ENCODE data around the gene ALK. TPM values are rescaled to one million over a fixed set of nuclear protein-coding genes. Genes with fewer than 3 reads are reported as not detected.
A peak's percentile ranks its signal among the peaks of the same experiment; 100 is the strongest.

ALK gene
- total and polyA plus RNA-seq, 2 donors (not counting 1 experiment from before 2014, with no cell fraction given) = not detected

- H4K20me1 ChIP-seq (ENCODE audit: control insufficient read depth, insufficient read depth, low read length, poor library complexity, severe bottlenecking) = no peaks in the 10 kb centered on the region
- intact Hi-C loops (cut with micrococcal nuclease) = no loop called here
- Mint-ChIP-seq H3K27ac (no peak overlapping the region), H3K4me1 (peaks cover 7% of the 10 kb centered on the region), H3K9me3 (ENCODE audit: insufficient read depth) (peaks cover 2% of the 10 kb centered on the region), H3K4me3 (no peak overlapping the region), H3K27me3 (no peaks in the 10 kb centered on the region)
- no peaks in the 10 kb centered on the region for H3K36me3 ChIP-seq (replicated peaks in 1 of 2; ENCODE audit: control extremely low read depth in 1 of 2, control insufficient read depth in 1 of 2, extremely low read depth in 1 of 2, insufficient read depth in 2 of 2, low read length in 1 of 2)
- DNase-seq (no peak), ATAC-seq (ENCODE audit: low read depth) (peak; percentile 45)
- no peaks in the 10 kb centered on the region for H3K79me2 ChIP-seq (ENCODE audit: control insufficient read depth, insufficient read depth, low read length)
- TF ChIP-seq EZH2 (IDR thresholded peaks at IDR 0.05; ENCODE audit: borderline replicate concordance, insufficient read depth, low read depth, low read length, poor library complexity, severe bottlenecking) (no peak), CTCF (IDR thresholded peaks at IDR 0.05) (no peak)
- no peak overlapping the region for H2AFZ ChIP-seq (ENCODE audit: insufficient read depth, low read depth, low read length, poor library complexity, severe bottlenecking)
- H3K27me3 ChIP-seq (replicated peaks in 1 of 4; ENCODE audit: control extremely low read depth in 1 of 4, control insufficient read depth in 3 of 4, insufficient read depth in 4 of 4, low read length in 3 of 4) = no peaks in the 10 kb centered on the region
- H3K27ac ChIP-seq (ENCODE audit: low read length in 2 of 2) = no peak overlapping the region
- H3K9ac ChIP-seq (ENCODE audit: low read length) = no peak overlapping the region
- ChIA-PET CTCF (no interaction called here), POLR2A (no interaction called here)
- H3K9me3 ChIP-seq (ENCODE audit: control extremely low read depth in 1 of 3, control insufficient read depth in 2 of 3, insufficient read depth in 1 of 3, low read length in 2 of 3) = peaks cover 0 to 6% (median 0%) of the 10 kb centered on the region in 3 donors
- H3K4me1 ChIP-seq (ENCODE audit: control insufficient read depth in 2 of 2, insufficient read depth in 2 of 2, low read length in 2 of 2) = no peaks in the 10 kb centered on the region
- H3K4me3 ChIP-seq (ENCODE audit: control extremely low read depth in 1 of 5, extremely low read depth in 1 of 5, insufficient read depth in 1 of 5, low read depth in 2 of 5, low read length in 4 of 5) = no peak overlapping the region
- 0% methylated on average over 1 of the region's 5 CpGs for WGBS (ENCODE audit: insufficient coverage)
- no peak overlapping the region for H3K4me2 ChIP-seq (replicated peaks; ENCODE audit: low read depth, low read length, poor library complexity, severe bottlenecking)
These were observed 732.3 kb downstream of the ALK start for GRCh38 chr2:29189052-29189451.

- POLR2A ChIA-PET = no interaction called here
- H3K27ac Mint-ChIP-seq = no peak overlapping the region
- WGBS (ENCODE audit: insufficient coverage) = no CpG with 5 or more reads among the region's 2 CpGs
- H3K27me3 Mint-ChIP-seq = no peaks in the 10 kb centered on the region
- Histone ChIP-seq H3K4me3 (ENCODE audit: control extremely low read depth in 1 of 5, extremely low read depth in 1 of 5, insufficient read depth in 1 of 5, low read depth in 2 of 5, low read length in 4 of 5) (no peak overlapping the region), H4K20me1 (ENCODE audit: control insufficient read depth, insufficient read depth, low read length, poor library complexity, severe bottlenecking) (no peaks in the 10 kb centered on the region), H3K4me2 (replicated peaks; ENCODE audit: low read depth, low read length, poor library complexity, severe bottlenecking) (no peak overlapping the region), H2AFZ (ENCODE audit: insufficient read depth, low read depth, low read length, poor library complexity, severe bottlenecking) (no peak overlapping the region), H3K27me3 (replicated peaks in 1 of 4; ENCODE audit: control extremely low read depth in 1 of 4, control insufficient read depth in 3 of 4, insufficient read depth in 4 of 4, low read length in 3 of 4) (no peaks in the 10 kb centered on the region), H3K9ac (ENCODE audit: low read length) (no peak overlapping the region), H3K27ac (ENCODE audit: low read length in 2 of 2) (no peak overlapping the region), H3K36me3 (replicated peaks in 1 of 2; ENCODE audit: control extremely low read depth in 1 of 2, control insufficient read depth in 1 of 2, extremely low read depth in 1 of 2, insufficient read depth in 2 of 2, low read length in 1 of 2) (no peaks in the 10 kb centered on the region), H3K9me3 (ENCODE audit: control extremely low read depth in 1 of 3, control insufficient read depth in 2 of 3, insufficient read depth in 1 of 3, low read length in 2 of 3) (peaks cover 0 to 6% (median 0%) of the 10 kb centered on the region in 3 donors), H3K4me1 (ENCODE audit: control insufficient read depth in 2 of 2, insufficient read depth in 2 of 2, low read length in 2 of 2) (no peaks in the 10 kb centered on the region), H3K79me2 (ENCODE audit: control insufficient read depth, insufficient read depth, low read length) (no peaks in the 10 kb centered on the region)
- no peak for ATAC-seq (ENCODE audit: low read depth)
- intact Hi-C loops (cut with micrococcal nuclease) = no loop called here
- no peak for TF ChIP-seq CTCF (IDR thresholded peaks at IDR 0.05)
- TF ChIP-seq EZH2 (IDR thresholded peaks at IDR 0.05; ENCODE audit: borderline replicate concordance, insufficient read depth, low read depth, low read length, poor library complexity, severe bottlenecking) = no peak
- DNase-seq = no peak
- H3K9me3 Mint-ChIP-seq (ENCODE audit: insufficient read depth) = peaks cover 2% of the 10 kb centered on the region
- no peak overlapping the region for H3K4me3 Mint-ChIP-seq
- peaks cover 7% of the 10 kb centered on the region for H3K4me1 Mint-ChIP-seq
- CTCF ChIA-PET = no interaction called here
These were observed 733.5 kb downstream of the ALK start for GRCh38 chr2:29187926-29188325.
